SW480 (cell line): ENCODE measurements around the gene BEX4.

Experiments
- DNase-seq: peaks from one replicate; pipeline ENCODE4 v3.0.0-alpha.2; 2016; ENCODE audit warnings: low spot score

BEX4 gene

DNA sequence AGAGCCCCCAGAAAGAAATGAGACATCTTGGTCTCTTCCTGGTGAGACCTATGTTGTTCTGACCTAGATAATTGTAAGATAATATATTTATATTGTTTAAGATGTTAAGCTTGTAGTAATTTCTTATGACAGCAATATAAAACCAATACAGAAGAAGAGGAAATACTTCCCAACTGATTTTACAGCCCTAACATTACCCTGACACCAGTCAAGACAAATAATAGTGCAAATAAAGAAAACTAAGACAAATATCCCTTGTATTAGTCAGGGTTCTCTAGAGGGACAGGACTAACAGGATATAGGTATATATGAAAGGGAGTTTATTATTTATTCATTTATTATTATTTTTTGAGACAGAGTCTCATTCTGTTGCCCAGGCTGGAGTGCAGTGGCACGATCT lies 21.4 kb downstream of the BEX4 start:
- DNase-seq: no peak

GRCh38 chrX:103240155-103240554 lies 25.2 kb downstream of the BEX4 start:
- DNase-seq: no peak

- DNase-seq: peak; percentile 21
These were observed 33.6 kb downstream of the BEX4 start for GRCh38 chrX:103248553-103248952.

GRCh38 chrX:103249805-103250204 lies 34.9 kb downstream of the BEX4 start:
- DNase-seq: no peak

DNA sequence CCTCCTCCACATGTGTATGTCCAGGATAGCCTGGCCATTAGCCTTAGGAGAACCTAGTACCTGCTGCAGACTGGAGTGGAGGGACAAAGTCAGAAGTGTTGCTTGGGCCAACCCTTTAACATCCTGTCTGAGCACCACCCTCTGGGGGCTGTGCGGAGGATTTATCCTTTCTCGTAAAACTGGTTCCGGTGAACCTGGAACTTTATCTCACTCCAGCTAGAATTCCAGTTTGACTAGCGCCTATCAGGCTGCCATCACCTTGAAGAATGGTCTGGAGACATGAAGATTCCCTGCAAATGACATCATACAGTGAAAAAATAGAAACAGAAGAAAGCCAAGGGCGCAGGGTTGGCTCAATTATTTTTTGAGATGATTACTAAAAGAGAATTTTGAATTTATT lies 36.1 kb downstream of the BEX4 start:
- no peak for DNase-seq

DNA sequence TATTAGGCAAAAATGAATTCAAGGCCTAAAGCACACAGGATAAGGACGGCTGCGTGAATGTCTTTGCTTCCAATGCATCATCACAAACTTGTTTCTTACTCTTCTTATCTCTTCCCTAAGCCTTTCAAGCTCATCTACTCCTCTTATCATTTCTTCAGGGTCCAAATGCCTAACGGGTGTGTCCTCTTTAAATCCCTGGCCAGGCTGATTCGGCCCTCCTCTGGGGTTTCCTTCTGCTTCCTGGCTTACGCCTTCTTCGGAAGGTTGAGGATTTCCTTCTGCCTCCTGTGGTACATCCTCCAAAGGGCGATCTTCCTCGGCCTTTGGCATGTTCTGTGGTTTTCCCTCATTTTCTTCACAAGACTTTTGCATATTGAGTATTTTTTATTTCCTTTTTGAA lies 38.7 kb downstream of the BEX4 start:
- no peak for DNase-seq

- peak; percentile 47 for DNase-seq
These were observed 39.4 kb downstream of the BEX4 start for GRCh38 chrX:103254171-103254824.

GRCh38 chrX:103254921-103255493 lies 40.1 kb downstream of the BEX4 start, which contains the start of gene TCEAL8:
Gene TCEAL8, minus strand, starts transcription at chrX:103255155. Its CDS starts 1,176 bp downstream, at chrX:103253979.
- DNase-seq: peak; percentile 72

DNA sequence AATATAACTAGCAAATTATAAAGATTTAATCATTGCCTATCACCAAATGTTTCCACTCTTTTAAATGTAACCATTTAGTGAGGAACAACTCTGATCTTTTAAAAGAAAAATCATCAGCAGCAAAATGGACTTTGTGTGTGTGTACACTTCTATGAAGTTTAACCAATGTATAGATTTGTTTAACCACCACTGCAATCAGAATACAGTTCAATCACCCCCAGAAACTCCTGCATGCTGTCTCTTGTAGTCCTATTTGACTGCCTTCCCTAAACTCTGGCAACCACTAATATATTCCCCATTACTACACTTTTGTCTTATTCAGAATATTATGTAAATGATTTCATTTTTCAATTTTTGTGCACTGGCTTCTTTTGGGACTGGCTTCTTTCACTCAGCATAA lies 41.7 kb downstream of the BEX4 start:
- DNase-seq: no peak

- no peak for DNase-seq
These were observed 43.4 kb downstream of the BEX4 start for GRCh38 chrX:103258275-103258674.
